ENCODE results near the gene PLEKHA7. TPM values are rescaled to one million over a fixed set of nuclear protein-coding genes. Genes with fewer than 3 reads are reported as not detected.

PLEKHA7 gene
- total RNA-seq, 2 donors from 2014 or later = 17.5 to 21.9 TPM

GRCh38 chr11:16925561-16926065 lies 88.6 kb downstream of the PLEKHA7 start:
- peaks cover 24% of the 10 kb centered on the region for H3K27me3 ChIP-seq (ENCODE audit: control insufficient read depth, insufficient read depth, low read length, poor library complexity, severe bottlenecking)
- no peaks in the 10 kb centered on the region for H3K9me3 ChIP-seq (ENCODE audit: control insufficient read depth, low read length)
- WGBS, 2 experiments (ENCODE audit: insufficient coverage in 1 of 2, insufficient read length in 1 of 2) = 0 to 1% methylated on average over 6 to 52 of the region's 52 CpGs
- no peaks in the 10 kb centered on the region for H3K36me3 Mint-ChIP-seq (ENCODE audit: low read depth)
- H3K4me1 Mint-ChIP-seq = peaks cover 56% of the 10 kb centered on the region
- H3K4me3 ChIP-seq (ENCODE audit: low read length) = peak overlapping the region; percentile 82
- H3K4me1 ChIP-seq (ENCODE audit: control insufficient read depth, insufficient read depth, low read length) = peaks cover 23% of the 10 kb centered on the region
- H3K27me3 Mint-ChIP-seq (ENCODE audit: insufficient read depth) = peaks cover 36% of the 10 kb centered on the region
- DNase-seq = peak; percentile 89
- peak overlapping the region; percentile 65 for H3K4me3 Mint-ChIP-seq
- no peaks in the 10 kb centered on the region for H3K9me3 Mint-ChIP-seq
- no peaks in the 10 kb centered on the region for H3K36me3 ChIP-seq (ENCODE audit: control insufficient read depth, insufficient read depth, low read length)
- H3K27ac ChIP-seq (ENCODE audit: low read depth, low read length) = no peak overlapping the region
- H3K9ac ChIP-seq (ENCODE audit: extremely low read depth, low read length, poor library complexity, severe bottlenecking) = no peak overlapping the region
- peak overlapping the region; percentile 90 for H3K27ac Mint-ChIP-seq
- TF ChIP-seq CTCF (conservative IDR thresholded peaks at IDR 0.05) = no peak

GRCh38 chr11:16924826-16925560 lies 89.2 kb downstream of the PLEKHA7 start:
- H3K36me3 ChIP-seq (ENCODE audit: control insufficient read depth, insufficient read depth, low read length) = no peaks in the 10 kb centered on the region
- Mint-ChIP-seq H3K9me3 (no peaks in the 10 kb centered on the region), H3K36me3 (ENCODE audit: low read depth) (no peaks in the 10 kb centered on the region), H3K27me3 (ENCODE audit: insufficient read depth) (peaks cover 36% of the 10 kb centered on the region), H3K4me1 (peaks cover 55% of the 10 kb centered on the region), H3K4me3 (peak overlapping the region; percentile 65), H3K27ac (peak overlapping the region; percentile 79)
- 2% methylated on average over 17 to 48 of the region's 51 CpGs for WGBS, 2 experiments (ENCODE audit: insufficient coverage in 1 of 2, insufficient read length in 1 of 2)
- H3K9ac ChIP-seq (ENCODE audit: extremely low read depth, low read length, poor library complexity, severe bottlenecking) = peak overlapping the region; percentile 48
- no peaks in the 10 kb centered on the region for H3K9me3 ChIP-seq (ENCODE audit: control insufficient read depth, low read length)
- peaks cover 30% of the 10 kb centered on the region for H3K27me3 ChIP-seq (ENCODE audit: control insufficient read depth, insufficient read depth, low read length, poor library complexity, severe bottlenecking)
- TF ChIP-seq CTCF (conservative IDR thresholded peaks at IDR 0.05) = no peak
- H3K27ac ChIP-seq (ENCODE audit: low read depth, low read length) = no peak overlapping the region
- DNase-seq = peak; percentile 88
- peaks cover 23% of the 10 kb centered on the region for H3K4me1 ChIP-seq (ENCODE audit: control insufficient read depth, insufficient read depth, low read length)
- H3K4me3 ChIP-seq (ENCODE audit: low read length) = peak overlapping the region; percentile 82

GRCh38 chr11:16924462-16924825 lies 89.8 kb downstream of the PLEKHA7 start:
- H3K4me1 Mint-ChIP-seq = peaks cover 53% of the 10 kb centered on the region
- no peaks in the 10 kb centered on the region for H3K9me3 Mint-ChIP-seq
- Histone ChIP-seq H3K9me3 (ENCODE audit: control insufficient read depth, low read length) (no peaks in the 10 kb centered on the region), H3K4me3 (ENCODE audit: low read length) (peak overlapping the region; percentile 82), H3K27me3 (ENCODE audit: control insufficient read depth, insufficient read depth, low read length, poor library complexity, severe bottlenecking) (peaks cover 30% of the 10 kb centered on the region), H3K27ac (ENCODE audit: low read depth, low read length) (no peak overlapping the region), H3K4me1 (ENCODE audit: control insufficient read depth, insufficient read depth, low read length) (peaks cover 23% of the 10 kb centered on the region), H3K36me3 (ENCODE audit: control insufficient read depth, insufficient read depth, low read length) (no peaks in the 10 kb centered on the region), H3K9ac (ENCODE audit: extremely low read depth, low read length, poor library complexity, severe bottlenecking) (peak overlapping the region; percentile 48)
- peaks cover 36% of the 10 kb centered on the region for H3K27me3 Mint-ChIP-seq (ENCODE audit: insufficient read depth)
- peak overlapping the region; percentile 79 for H3K27ac Mint-ChIP-seq
- WGBS, 2 experiments (ENCODE audit: insufficient coverage in 1 of 2, insufficient read length in 1 of 2) = 26 to 60% methylated on average over 1 to 4 of the region's 4 CpGs
- no peak for TF ChIP-seq CTCF (conservative IDR thresholded peaks at IDR 0.05)
- no peak for DNase-seq
- H3K36me3 Mint-ChIP-seq (ENCODE audit: low read depth) = no peaks in the 10 kb centered on the region
- peak overlapping the region; percentile 65 for H3K4me3 Mint-ChIP-seq
